Ascending aorta (tissue), 2 donors: ENCODE results near the gene SEL1L. TPM values are rescaled to one million over a fixed set of nuclear protein-coding genes. Genes with fewer than 3 reads are reported as not detected.
"Not testable (repeated sequence)": the region's sequence is repeated elsewhere in the genome, so short reads cannot be mapped to it uniquely, and the experiment has no call there.

Experiments used
- DNase-seq, 2 donors: peaks; one replicate each; pipeline ENCODE4 v3.0.0-alpha.2; 2019; ENCODE audit warnings: low spot score in 2 of 2
- H3K27ac ChIP-seq, 2 donors: fragments of 200-600 bp; sonication (generic); one replicate each; pipeline ENCODE4 v1.5.1; 2016 to 2017; ENCODE audit warnings: mild to moderate bottlenecking in 1 of 2
- H3K27me3 ChIP-seq: fragments of 200-600 bp; sonication (generic); one replicate; pipeline ENCODE4 v1.5.1; 2017
- H3K36me3 ChIP-seq, 2 donors: fragments of 200-600 bp; sonication (generic); one replicate each; pipeline ENCODE4 v1.5.1; 2016
- H3K4me1 ChIP-seq, 2 donors: fragments of 200-600 bp; sonication (generic); one replicate each; pipeline ENCODE4 v1.5.1; 2016 to 2017; ENCODE audit warnings: mild to moderate bottlenecking in 1 of 2
- H3K4me3 ChIP-seq, 2 donors: fragments of 200-600 bp; sonication (generic); one replicate each; pipeline ENCODE4 v1.5.1; 2016 to 2017; ENCODE audit warnings: mild to moderate bottlenecking in 1 of 2
- H3K9me3 ChIP-seq, 2 donors: fragments of 200-600 bp; sonication (generic); one replicate each; pipeline ENCODE4 v1.5.1; 2016
- intact Hi-C: fragments of 100-400 bp; cut with DNase I; formaldehyde crosslinking; loops from one replicate; pipeline ENCODE4 v1.15.1; 2023
- total RNA-seq: library from RNA; depleted of rRNA; stranded (reverse); fragments of >200 nt; gene quantifications from one replicate; pipeline ENCODE4 v1.1.0, GENCODE V29; 2016
- TF ChIP-seq, protein P1 (sequence below), 3 experiments: fragments of 200-600 bp in 2 of 3; fragments of 450-650 bp in 1 of 3; sonication (generic) in 2 of 3; IDR thresholded peaks; one replicate each; pipeline ENCODE4 v1.5.1; 2016 to 2019; ENCODE audit warnings: antibody characterized with exemption in 3 of 3, mild to moderate bottlenecking in 1 of 3, moderate library complexity in 1 of 3

The SEL1L gene
- total RNA-seq, 1 donor from 2014 or later = 37.3 TPM

DNA sequence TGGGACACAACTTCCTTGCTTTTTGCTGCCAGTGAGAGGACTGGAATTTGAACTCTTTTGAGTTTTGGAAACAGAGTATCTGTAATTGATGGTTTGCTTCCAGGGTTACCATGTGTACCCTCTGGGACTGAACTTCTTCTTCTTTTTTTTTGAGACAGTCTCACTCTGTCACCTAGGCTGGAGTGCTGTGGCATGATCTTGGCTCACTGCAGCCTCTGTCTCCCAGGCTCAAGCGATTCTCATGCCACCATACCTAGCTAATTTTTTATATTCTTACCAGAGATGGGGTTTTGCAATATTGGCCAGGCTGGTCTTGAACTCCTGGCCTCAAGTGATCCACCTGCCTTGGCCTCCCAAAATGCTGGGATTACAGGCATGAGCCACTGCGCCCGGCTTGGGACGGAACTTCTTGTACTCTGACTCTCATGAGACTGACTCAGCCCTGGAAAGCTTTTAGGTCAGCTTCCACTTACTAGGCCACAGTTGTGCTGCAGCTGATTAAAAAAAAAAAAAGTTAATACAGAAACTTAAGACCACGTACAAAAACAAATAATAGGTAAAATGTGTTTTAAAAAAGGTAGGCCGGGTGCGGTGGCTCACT, 15.8 kb downstream of the SEL1L start:
- TF ChIP-seq, protein P1, sequence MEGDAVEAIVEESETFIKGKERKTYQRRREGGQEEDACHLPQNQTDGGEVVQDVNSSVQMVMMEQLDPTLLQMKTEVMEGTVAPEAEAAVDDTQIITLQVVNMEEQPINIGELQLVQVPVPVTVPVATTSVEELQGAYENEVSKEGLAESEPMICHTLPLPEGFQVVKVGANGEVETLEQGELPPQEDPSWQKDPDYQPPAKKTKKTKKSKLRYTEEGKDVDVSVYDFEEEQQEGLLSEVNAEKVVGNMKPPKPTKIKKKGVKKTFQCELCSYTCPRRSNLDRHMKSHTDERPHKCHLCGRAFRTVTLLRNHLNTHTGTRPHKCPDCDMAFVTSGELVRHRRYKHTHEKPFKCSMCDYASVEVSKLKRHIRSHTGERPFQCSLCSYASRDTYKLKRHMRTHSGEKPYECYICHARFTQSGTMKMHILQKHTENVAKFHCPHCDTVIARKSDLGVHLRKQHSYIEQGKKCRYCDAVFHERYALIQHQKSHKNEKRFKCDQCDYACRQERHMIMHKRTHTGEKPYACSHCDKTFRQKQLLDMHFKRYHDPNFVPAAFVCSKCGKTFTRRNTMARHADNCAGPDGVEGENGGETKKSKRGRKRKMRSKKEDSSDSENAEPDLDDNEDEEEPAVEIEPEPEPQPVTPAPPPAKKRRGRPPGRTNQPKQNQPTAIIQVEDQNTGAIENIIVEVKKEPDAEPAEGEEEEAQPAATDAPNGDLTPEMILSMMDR (IDR thresholded peaks at IDR 0.05) = no peak
- DNase-seq = peak in 1 of 2 donors; percentile 70
- Histone ChIP-seq H3K4me1 (peaks cover 0 to 3% of the 10 kb centered on the region in 2 donors), H3K4me3 (no peak overlapping the region), H3K27me3 (no peaks in the 10 kb centered on the region), H3K27ac (peak overlapping the region in 1 of 2 donors; percentile 33), H3K9me3 (no peaks in the 10 kb centered on the region), H3K36me3 (peaks cover 11 to 61% of the 10 kb centered on the region in 2 donors)
- intact Hi-C loops = no loop called here

- Histone ChIP-seq H3K36me3 (peaks cover 11 to 57% of the 10 kb centered on the region in 2 donors), H3K4me3 (no peak overlapping the region), H3K4me1 (peaks cover 0 to 3% of the 10 kb centered on the region in 2 donors), H3K27me3 (no peaks in the 10 kb centered on the region), H3K9me3 (no peaks in the 10 kb centered on the region), H3K27ac (no peak overlapping the region)
- TF ChIP-seq, protein P1 (IDR thresholded peaks at IDR 0.05) = no peak
- no peak for DNase-seq
- intact Hi-C loops = no loop called here
Measured at GRCh38 chr14:81516986-81517797, 16.5 kb downstream of the SEL1L start.

- H3K4me3 ChIP-seq, intact Hi-C loops, H3K9me3 ChIP-seq, H3K27ac ChIP-seq, DNase-seq, H3K27me3 ChIP-seq, H3K4me1 ChIP-seq: not testable (repeated sequence)
- peaks cover 4 to 54% of the 10 kb centered on the region in 2 donors for H3K36me3 ChIP-seq
Measured at GRCh38 chr14:81515927-81516326, 17.7 kb downstream of the SEL1L start.

DNA sequence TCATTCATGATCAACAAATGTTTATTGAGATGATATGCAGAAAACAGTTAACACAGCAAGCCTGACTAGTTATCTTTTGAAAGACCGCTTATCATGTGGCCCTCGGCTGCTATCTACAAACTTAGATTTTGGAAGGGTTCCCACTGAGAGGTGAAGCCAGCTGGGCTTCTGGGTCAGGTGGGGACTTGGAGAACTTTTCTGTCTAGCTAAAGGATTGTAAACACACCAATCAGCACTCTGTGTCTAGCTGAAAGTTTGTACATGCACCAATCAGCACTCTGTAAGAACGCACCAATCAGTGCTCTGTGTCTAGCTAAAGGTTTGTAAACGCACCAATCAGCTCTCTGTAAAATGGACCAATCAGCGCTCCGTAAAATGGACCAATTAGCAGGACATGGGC, 20.8 kb downstream of the SEL1L start:
- H3K4me3 ChIP-seq, H3K27me3 ChIP-seq, DNase-seq, intact Hi-C loops, H3K9me3 ChIP-seq, H3K27ac ChIP-seq: not testable (repeated sequence)
- H3K36me3 ChIP-seq = peaks cover 4 to 41% of the 10 kb centered on the region in 2 donors
- H3K4me1 ChIP-seq = peaks cover 0 to 13% of the 10 kb centered on the region in 2 donors

DNA sequence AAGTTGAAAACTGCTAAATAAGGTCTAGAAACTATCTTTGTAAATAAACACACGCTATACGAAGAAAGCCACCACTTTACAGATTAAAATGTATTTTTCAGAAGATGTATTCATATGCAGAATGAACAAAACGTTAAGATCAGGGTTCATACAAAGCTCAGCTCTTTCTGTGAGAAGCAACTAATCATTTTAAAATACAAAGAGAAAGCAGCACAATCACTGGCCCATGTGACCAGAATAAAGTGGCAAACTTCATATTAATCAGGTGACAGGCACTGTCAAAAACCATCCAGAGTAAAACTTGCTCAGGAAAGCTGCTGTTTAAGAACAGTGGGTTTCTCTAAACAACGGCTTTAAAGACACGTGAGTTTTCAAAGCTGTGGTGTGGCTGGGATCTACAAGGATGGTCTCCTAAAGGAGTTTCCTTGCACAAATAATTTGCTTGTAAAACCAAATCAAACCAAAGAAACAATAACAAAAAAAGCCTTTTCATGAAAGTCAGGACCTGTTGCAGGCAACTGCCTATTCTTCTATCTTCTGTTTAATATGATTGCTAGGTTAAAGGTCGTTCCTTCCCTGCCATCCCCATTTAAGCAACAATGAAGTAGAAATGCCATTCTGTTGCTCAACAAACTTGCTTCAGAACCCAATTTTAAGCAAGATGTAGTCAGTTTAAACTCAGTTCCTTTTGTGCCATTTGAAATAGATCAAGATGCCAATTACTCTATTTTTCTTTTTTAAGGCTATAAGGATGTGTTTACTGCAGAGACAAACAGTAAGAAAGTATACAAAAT, 22.3 kb downstream of the SEL1L start:
- peaks cover 0 to 13% of the 10 kb centered on the region in 2 donors for H3K4me1 ChIP-seq
- no peak overlapping the region for H3K27ac ChIP-seq
- H3K9me3 ChIP-seq = no peaks in the 10 kb centered on the region
- TF ChIP-seq, protein P1 (IDR thresholded peaks at IDR 0.05) = no peak
- no peaks in the 10 kb centered on the region for H3K27me3 ChIP-seq
- DNase-seq = no peak
- no peak overlapping the region for H3K4me3 ChIP-seq
- intact Hi-C loops = no loop called here
- H3K36me3 ChIP-seq = peaks cover 2 to 32% of the 10 kb centered on the region in 2 donors

- Histone ChIP-seq H3K4me3 (peak overlapping the region in 1 of 2 donors; percentile 10), H3K36me3 (peaks cover 12 to 41% of the 10 kb centered on the region in 2 donors), H3K27me3 (no peaks in the 10 kb centered on the region), H3K9me3 (no peaks in the 10 kb centered on the region), H3K27ac (no peak overlapping the region), H3K4me1 (peaks cover 0 to 13% of the 10 kb centered on the region in 2 donors)
- TF ChIP-seq, protein P1 (IDR thresholded peaks at IDR 0.05) = no peak
- DNase-seq = no peak
- intact Hi-C loops = no loop called here
Measured at GRCh38 chr14:81509838-81510452, 23.7 kb downstream of the SEL1L start.
